WTC11 (cell line): Measurements from ENCODE around the gene ACIN1. TPM values are rescaled to one million over a fixed set of nuclear protein-coding genes. Genes with fewer than 3 reads are reported as not detected.

ENCODE experiments used
- ATAC-seq: fragments of 200-7000 bp; cut with Tn5 transposase; 2 replicates; pipeline ENCODE4 v1.10.0; 2021; ENCODE audit warnings: mild to moderate bottlenecking, moderate library complexity
- CTCF ChIA-PET: fragments of 300-600 bp; sonication (Branson Sonifier 250); formaldehyde crosslinking; loops from one replicate; lab custom pipeline; 2021; ENCODE audit warnings: antibody characterized with exemption; lab: Charles Lee
- POLR2A ChIA-PET: fragments of 350-600 bp; sonication (Branson Sonifier 250); formaldehyde crosslinking; loops from one replicate; lab custom pipeline; 2021; ENCODE audit warnings: antibody characterized with exemption; lab: Charles Lee
- DNase-seq: peaks from one replicate; pipeline ENCODE4 v3.0.0; 2021; ENCODE audit warnings: low spot score
- H3K27ac Mint-ChIP-seq: 2 replicates; pipeline ENCODE4 v1.8.0; 2021; ENCODE audit warnings: mixed read lengths
- H3K27me3 Mint-ChIP-seq: 2 replicates; pipeline ENCODE4 v1.8.0; 2021; ENCODE audit warnings: low read depth, mild to moderate bottlenecking, moderate library complexity, mixed read lengths
- H3K36me3 Mint-ChIP-seq: 2 replicates; pipeline ENCODE4 v1.8.0; 2021; ENCODE audit warnings: mixed read lengths
- H3K4me1 Mint-ChIP-seq: 2 replicates; pipeline ENCODE4 v1.8.0; 2022; ENCODE audit warnings: mixed read lengths
- H3K4me3 Mint-ChIP-seq: 2 replicates; pipeline ENCODE4 v1.8.0; 2021; ENCODE audit warnings: mild to moderate bottlenecking, moderate library complexity, mixed read lengths
- H3K9me3 Mint-ChIP-seq: 2 replicates; pipeline ENCODE4 v1.8.0; 2021; ENCODE audit warnings: mixed read lengths
- AR ChIP-seq: fragments of 250-450 bp; sonication (Bioruptor Pico); IDR thresholded peaks from 2 replicates; pipeline ENCODE4 v1.9.0; 2021; ENCODE audit warnings: mild to moderate bottlenecking
- CBFB ChIP-seq: sonication (generic); formaldehyde crosslinking; IDR thresholded peaks from 2 replicates; pipeline ENCODE4 v1.8.1; 2022; ENCODE audit warnings: mild to moderate bottlenecking, low read depth, missing genetic modification reagents
- E2F5 ChIP-seq: sonication (generic); formaldehyde crosslinking; IDR thresholded peaks from 2 replicates; pipeline ENCODE4 v1.8.1; 2022; ENCODE audit warnings: mild to moderate bottlenecking, moderate library complexity, missing genetic modification reagents
- ELF4 ChIP-seq: sonication (generic); formaldehyde crosslinking; IDR thresholded peaks from 2 replicates; pipeline ENCODE4 v1.8.1; 2022; ENCODE audit warnings: low read depth, mild to moderate bottlenecking, moderate library complexity, missing genetic modification reagents
- FOXJ3 ChIP-seq: sonication (generic); formaldehyde crosslinking; IDR thresholded peaks from 2 replicates; pipeline ENCODE4 v1.9.0; 2021; ENCODE audit warnings: missing genetic modification reagents, mild to moderate bottlenecking, borderline replicate concordance
- FOXP1 ChIP-seq: sonication (generic); formaldehyde crosslinking; IDR thresholded peaks from 2 replicates; pipeline ENCODE4 v1.8.0; 2022; ENCODE audit warnings: missing genetic modification reagents, mild to moderate bottlenecking, moderate library complexity, borderline replicate concordance
- HMGXB4 ChIP-seq: sonication (generic); formaldehyde crosslinking; IDR thresholded peaks from 2 replicates; pipeline ENCODE4 v1.8.1; 2023; ENCODE audit warnings: mild to moderate bottlenecking, moderate library complexity, missing genetic modification reagents
- JAZF1 ChIP-seq: fragments of 250-450 bp; sonication (Bioruptor Pico); IDR thresholded peaks from 2 replicates; pipeline ENCODE4 v1.9.0; 2021; ENCODE audit warnings: moderate library complexity, mild to moderate bottlenecking, inconsistent platforms
- MAX ChIP-seq: sonication (generic); formaldehyde crosslinking; IDR thresholded peaks from 2 replicates; pipeline ENCODE4 v1.8.0; 2022; ENCODE audit warnings: mild to moderate bottlenecking, missing genetic modification reagents
- MXD4 ChIP-seq: fragments of 250-450 bp; sonication (Bioruptor Pico); IDR thresholded peaks from 2 replicates; pipeline ENCODE4 v1.8.0; 2021; ENCODE audit warnings: mild to moderate bottlenecking, moderate library complexity, borderline replicate concordance
- NFE2L1 ChIP-seq: sonication (generic); formaldehyde crosslinking; IDR thresholded peaks from 2 replicates; pipeline ENCODE4 v1.8.1; 2023; ENCODE audit warnings: missing genetic modification reagents
- TCF7 ChIP-seq: sonication (generic); formaldehyde crosslinking; IDR thresholded peaks from 2 replicates; pipeline ENCODE4 v1.8.0; 2022; ENCODE audit warnings: mild to moderate bottlenecking, low read depth, missing genetic modification reagents, moderate library complexity
- TEAD4 ChIP-seq: sonication (generic); formaldehyde crosslinking; IDR thresholded peaks from 2 replicates; pipeline ENCODE4 v1.8.0; 2022; ENCODE audit warnings: mild to moderate bottlenecking, missing genetic modification reagents
- ZBTB21 ChIP-seq: sonication (generic); formaldehyde crosslinking; IDR thresholded peaks from 2 replicates; pipeline ENCODE4 v1.8.1; 2023; ENCODE audit warnings: mild to moderate bottlenecking, missing genetic modification reagents, borderline replicate concordance
- ZMAT4 ChIP-seq: fragments of 250-450 bp; sonication (Bioruptor Pico); IDR thresholded peaks from 2 replicates; pipeline ENCODE4 v1.9.0; 2021; ENCODE audit warnings: mild to moderate bottlenecking
- ZNF232 ChIP-seq: sonication (generic); formaldehyde crosslinking; IDR thresholded peaks from 2 replicates; pipeline ENCODE4 v1.8.0; 2022; ENCODE audit warnings: mild to moderate bottlenecking, missing genetic modification reagents
- total RNA-seq: library from RNA; stranded (reverse); gene quantifications from 3 replicates; pipeline ENCODE4 v1.2.3, GENCODE V29; 2021
- TF ChIP-seq, protein P1 (sequence below): sonication (generic); formaldehyde crosslinking; IDR thresholded peaks from 2 replicates; pipeline ENCODE4 v1.8.1; 2023; ENCODE audit warnings: mild to moderate bottlenecking, missing genetic modification reagents
- TF ChIP-seq, protein P2 (sequence below): fragments of 200-600 bp; IDR thresholded peaks from 2 replicates; pipeline ENCODE4 v1.8.0; 2022; ENCODE audit warnings: antibody characterized with exemption

The ACIN1 gene
- total RNA-seq, 1 experiment from 2014 or later = 229 TPM

GRCh38 chr14:23120541-23121251 is 25.8 kb upstream of the ACIN1 start (continued):
- TF ChIP-seq, protein P1, sequence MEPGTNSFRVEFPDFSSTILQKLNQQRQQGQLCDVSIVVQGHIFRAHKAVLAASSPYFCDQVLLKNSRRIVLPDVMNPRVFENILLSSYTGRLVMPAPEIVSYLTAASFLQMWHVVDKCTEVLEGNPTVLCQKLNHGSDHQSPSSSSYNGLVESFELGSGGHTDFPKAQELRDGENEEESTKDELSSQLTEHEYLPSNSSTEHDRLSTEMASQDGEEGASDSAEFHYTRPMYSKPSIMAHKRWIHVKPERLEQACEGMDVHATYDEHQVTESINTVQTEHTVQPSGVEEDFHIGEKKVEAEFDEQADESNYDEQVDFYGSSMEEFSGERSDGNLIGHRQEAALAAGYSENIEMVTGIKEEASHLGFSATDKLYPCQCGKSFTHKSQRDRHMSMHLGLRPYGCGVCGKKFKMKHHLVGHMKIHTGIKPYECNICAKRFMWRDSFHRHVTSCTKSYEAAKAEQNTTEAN (CRISPR knock-in tag) = no peak
- TF ChIP-seq ZNF232 (CRISPR knock-in tag) = no peak
- 0 out of 2 replicates have a peak, but pooled peaks have one; percentile 60 for TF ChIP-seq HMGXB4 (CRISPR knock-in tag)
- TF ChIP-seq MXD4 (CRISPR knock-in tag) = no peak
- TF ChIP-seq AR (CRISPR knock-in tag) = no peak
- no peak for TF ChIP-seq NFE2L1 (CRISPR knock-in tag)
- TF ChIP-seq TEAD4 = no peak
- TF ChIP-seq, protein P2, sequence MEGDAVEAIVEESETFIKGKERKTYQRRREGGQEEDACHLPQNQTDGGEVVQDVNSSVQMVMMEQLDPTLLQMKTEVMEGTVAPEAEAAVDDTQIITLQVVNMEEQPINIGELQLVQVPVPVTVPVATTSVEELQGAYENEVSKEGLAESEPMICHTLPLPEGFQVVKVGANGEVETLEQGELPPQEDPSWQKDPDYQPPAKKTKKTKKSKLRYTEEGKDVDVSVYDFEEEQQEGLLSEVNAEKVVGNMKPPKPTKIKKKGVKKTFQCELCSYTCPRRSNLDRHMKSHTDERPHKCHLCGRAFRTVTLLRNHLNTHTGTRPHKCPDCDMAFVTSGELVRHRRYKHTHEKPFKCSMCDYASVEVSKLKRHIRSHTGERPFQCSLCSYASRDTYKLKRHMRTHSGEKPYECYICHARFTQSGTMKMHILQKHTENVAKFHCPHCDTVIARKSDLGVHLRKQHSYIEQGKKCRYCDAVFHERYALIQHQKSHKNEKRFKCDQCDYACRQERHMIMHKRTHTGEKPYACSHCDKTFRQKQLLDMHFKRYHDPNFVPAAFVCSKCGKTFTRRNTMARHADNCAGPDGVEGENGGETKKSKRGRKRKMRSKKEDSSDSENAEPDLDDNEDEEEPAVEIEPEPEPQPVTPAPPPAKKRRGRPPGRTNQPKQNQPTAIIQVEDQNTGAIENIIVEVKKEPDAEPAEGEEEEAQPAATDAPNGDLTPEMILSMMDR = peak; percentile 98
- 0 out of 2 replicates have a peak, but pooled peaks have one; percentile 14 for TF ChIP-seq MAX (CRISPR knock-in tag)

DNA sequence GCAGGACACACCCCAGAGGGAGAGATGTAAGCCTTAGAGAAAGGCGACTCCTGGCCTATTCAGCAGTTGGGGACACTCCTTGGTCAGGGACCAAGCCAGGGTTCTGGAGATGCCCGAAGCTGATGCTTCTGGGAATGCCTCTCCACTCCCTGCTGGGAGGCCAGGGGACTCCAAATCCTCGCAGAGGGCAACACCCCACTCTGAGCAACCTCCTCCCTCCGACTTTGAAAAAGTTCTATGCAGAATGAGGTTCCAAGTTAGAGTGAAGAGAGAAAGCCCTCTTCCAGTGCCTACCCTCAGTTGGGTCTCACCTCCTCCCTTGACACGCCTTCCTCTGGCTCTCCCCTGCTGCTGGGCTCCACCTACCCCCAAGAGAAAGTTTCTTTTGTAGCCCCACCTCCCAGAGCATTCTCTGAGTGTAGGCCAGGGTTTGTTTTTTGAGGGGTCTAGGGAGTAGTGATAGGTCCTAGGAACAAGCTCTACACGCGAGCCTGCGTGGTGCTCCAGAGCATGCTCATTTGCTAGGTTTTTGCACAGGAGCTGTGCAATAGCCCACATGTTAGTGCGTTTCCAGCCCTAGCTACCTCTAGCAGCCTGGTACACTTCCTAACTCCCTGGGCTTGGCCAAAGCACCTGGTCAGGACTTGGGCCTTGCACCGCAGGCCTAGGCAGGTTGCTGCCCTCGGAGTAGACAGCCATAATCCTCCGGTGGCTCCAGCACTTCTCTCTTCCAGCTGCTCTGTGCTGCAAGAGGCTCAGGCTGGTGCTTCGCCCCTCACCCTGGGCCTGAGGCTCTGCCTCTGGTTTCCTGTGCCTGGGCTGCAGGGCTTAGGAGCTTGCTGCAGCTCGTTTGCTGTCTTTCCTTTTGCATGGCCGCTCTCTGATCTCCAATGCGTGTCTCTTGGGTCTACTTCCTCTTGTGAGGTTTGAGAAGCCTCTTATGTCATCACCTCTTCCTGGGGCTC is 24.7 kb upstream of the ACIN1 start:
- Mint-ChIP-seq H3K36me3 (no peaks in the 10 kb centered on the region), H3K4me1 (peaks cover 56% of the 10 kb centered on the region), H3K4me3 (no peak overlapping the region), H3K27me3 (peaks cover 15% of the 10 kb centered on the region), H3K27ac (no peak overlapping the region), H3K9me3 (no peaks in the 10 kb centered on the region)
- ChIA-PET POLR2A (interaction anchor here (0.5 to 1.4 kb wide), 4 partner anchors 25 to 103 kb away, joined by 3 to 8 read pairs (median 4); partner anchors contain the start of genes ACIN1 and C14orf119), CTCF (interaction anchor here (0.9 to 8.4 kb wide), 27 partner anchors 9 to 260 kb away, joined by 3 to 372 read pairs (median 16); partner anchors contain the start of genes ACIN1, BCL2L2, C14orf119 and CIROP)
- no peak for TF ChIP-seq JAZF1 (CRISPR knock-in tag)
- no peak for TF ChIP-seq AR (CRISPR knock-in tag)
- no peak for TF ChIP-seq TCF7 (CRISPR knock-in tag)
- TF ChIP-seq FOXP1 (CRISPR knock-in tag) = no peak
- no peak for TF ChIP-seq FOXJ3
- no peak for TF ChIP-seq CBFB (CRISPR knock-in tag)
- no peak for TF ChIP-seq ZBTB21 (CRISPR knock-in tag)
- TF ChIP-seq E2F5 = no peak
- TF ChIP-seq ZMAT4 (CRISPR knock-in tag) = no peak
- TF ChIP-seq ELF4 (CRISPR knock-in tag) = no peak
- ATAC-seq (no peak), DNase-seq (no peak)
